ENCODE results near the gene REPS1. TPM values are rescaled to one million over a fixed set of nuclear protein-coding genes. Genes with fewer than 3 reads are reported as not detected.

The REPS1 gene
- total and polyA plus RNA-seq, 2 donors (not counting 1 experiment from before 2014, with no cell fraction given): 38.1 to 57.1 TPM

DNA sequence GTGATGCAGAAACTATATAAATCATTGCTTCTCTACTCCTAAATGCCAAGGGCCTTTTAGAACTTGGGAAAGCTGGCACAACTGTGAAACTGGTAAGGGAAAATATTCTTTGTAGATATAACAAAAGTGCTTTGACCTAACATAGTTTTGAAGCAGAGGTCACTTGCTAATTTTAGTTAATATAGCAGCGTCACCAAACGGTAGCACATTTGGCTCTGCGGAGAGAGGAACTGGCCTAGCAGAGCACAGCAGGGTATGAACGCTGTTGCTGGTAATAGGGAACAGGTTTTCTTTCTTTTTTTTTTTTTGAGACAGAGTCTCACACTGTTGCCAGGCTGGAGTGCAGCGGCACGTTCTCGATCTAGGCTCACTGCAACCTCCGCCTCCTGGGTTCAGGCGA lies 124.7 kb downstream of the REPS1 start:
- Histone ChIP-seq H3K4me2 (replicated peaks; ENCODE audit: low read depth, low read length, poor library complexity, severe bottlenecking) (no peak overlapping the region), H3K4me1 (ENCODE audit: control insufficient read depth in 2 of 2, insufficient read depth in 2 of 2, low read length in 2 of 2) (no peaks in the 10 kb centered on the region), H2AFZ (ENCODE audit: insufficient read depth, low read depth, low read length, poor library complexity, severe bottlenecking) (no peak overlapping the region), H3K36me3 (replicated peaks in 1 of 2; ENCODE audit: control extremely low read depth in 1 of 2, control insufficient read depth in 1 of 2, extremely low read depth in 1 of 2, insufficient read depth in 2 of 2, low read length in 1 of 2) (no peaks in the 10 kb centered on the region), H3K27me3 (replicated peaks in 1 of 4; ENCODE audit: control extremely low read depth in 1 of 4, control insufficient read depth in 3 of 4, insufficient read depth in 4 of 4, low read length in 3 of 4) (no peaks in the 10 kb centered on the region), H4K20me1 (ENCODE audit: control insufficient read depth, insufficient read depth, low read length, poor library complexity, severe bottlenecking) (no peaks in the 10 kb centered on the region), H3K27ac (ENCODE audit: low read length in 2 of 2) (no peak overlapping the region), H3K9me3 (ENCODE audit: control extremely low read depth in 1 of 3, control insufficient read depth in 2 of 3, insufficient read depth in 1 of 3, low read length in 2 of 3) (no peaks in the 10 kb centered on the region), H3K9ac (ENCODE audit: low read length) (no peak overlapping the region), H3K79me2 (ENCODE audit: control insufficient read depth, insufficient read depth, low read length) (no peaks in the 10 kb centered on the region), H3K4me3 (ENCODE audit: control extremely low read depth in 1 of 5, extremely low read depth in 1 of 5, insufficient read depth in 1 of 5, low read depth in 2 of 5, low read length in 4 of 5) (no peak overlapping the region)
- no peak overlapping the region for H3K27ac Mint-ChIP-seq
- peaks cover 15% of the 10 kb centered on the region for H3K27me3 Mint-ChIP-seq
- no peak for TF ChIP-seq EZH2 (IDR thresholded peaks at IDR 0.05; ENCODE audit: borderline replicate concordance, insufficient read depth, low read depth, low read length, poor library complexity, severe bottlenecking)
- TF ChIP-seq, protein P1, sequence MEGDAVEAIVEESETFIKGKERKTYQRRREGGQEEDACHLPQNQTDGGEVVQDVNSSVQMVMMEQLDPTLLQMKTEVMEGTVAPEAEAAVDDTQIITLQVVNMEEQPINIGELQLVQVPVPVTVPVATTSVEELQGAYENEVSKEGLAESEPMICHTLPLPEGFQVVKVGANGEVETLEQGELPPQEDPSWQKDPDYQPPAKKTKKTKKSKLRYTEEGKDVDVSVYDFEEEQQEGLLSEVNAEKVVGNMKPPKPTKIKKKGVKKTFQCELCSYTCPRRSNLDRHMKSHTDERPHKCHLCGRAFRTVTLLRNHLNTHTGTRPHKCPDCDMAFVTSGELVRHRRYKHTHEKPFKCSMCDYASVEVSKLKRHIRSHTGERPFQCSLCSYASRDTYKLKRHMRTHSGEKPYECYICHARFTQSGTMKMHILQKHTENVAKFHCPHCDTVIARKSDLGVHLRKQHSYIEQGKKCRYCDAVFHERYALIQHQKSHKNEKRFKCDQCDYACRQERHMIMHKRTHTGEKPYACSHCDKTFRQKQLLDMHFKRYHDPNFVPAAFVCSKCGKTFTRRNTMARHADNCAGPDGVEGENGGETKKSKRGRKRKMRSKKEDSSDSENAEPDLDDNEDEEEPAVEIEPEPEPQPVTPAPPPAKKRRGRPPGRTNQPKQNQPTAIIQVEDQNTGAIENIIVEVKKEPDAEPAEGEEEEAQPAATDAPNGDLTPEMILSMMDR (IDR thresholded peaks at IDR 0.05): no peak
- DNase-seq: no peak
- intact Hi-C loops (cut with micrococcal nuclease): no loop called here
- 77% methylated on average over 9 of the region's 9 CpGs for WGBS (ENCODE audit: insufficient coverage)
- ATAC-seq (ENCODE audit: low read depth): no peak
- H3K9me3 Mint-ChIP-seq (ENCODE audit: insufficient read depth): no peaks in the 10 kb centered on the region
- no peak overlapping the region for H3K4me3 Mint-ChIP-seq
- ChIA-PET CTCF (no interaction called here), POLR2A (no interaction called here)
- H3K4me1 Mint-ChIP-seq: peaks cover 3% of the 10 kb centered on the region

DNA sequence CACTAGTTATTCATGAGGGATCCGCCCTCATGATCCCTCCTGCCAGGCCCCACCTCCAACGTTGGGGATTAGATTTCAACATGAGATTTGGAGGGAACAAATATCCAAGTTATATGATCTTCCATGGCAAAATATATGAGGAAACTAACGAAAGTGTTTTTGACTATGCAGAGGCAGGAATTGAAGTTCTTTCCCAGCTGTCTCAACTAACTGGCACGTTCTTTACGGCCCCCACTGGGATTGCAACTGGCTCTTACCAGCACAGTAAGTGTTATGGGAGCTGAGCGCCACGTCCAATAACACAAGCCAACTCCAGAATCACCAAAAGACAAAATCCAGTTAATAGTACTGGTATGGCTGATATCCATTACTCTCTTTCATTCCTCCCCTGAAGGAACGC lies 125.6 kb downstream of the REPS1 start:
- Histone ChIP-seq H3K9ac (ENCODE audit: low read length) (no peak overlapping the region), H3K79me2 (ENCODE audit: control insufficient read depth, insufficient read depth, low read length) (no peaks in the 10 kb centered on the region), H4K20me1 (ENCODE audit: control insufficient read depth, insufficient read depth, low read length, poor library complexity, severe bottlenecking) (no peaks in the 10 kb centered on the region), H3K4me3 (ENCODE audit: control extremely low read depth in 1 of 5, extremely low read depth in 1 of 5, insufficient read depth in 1 of 5, low read depth in 2 of 5, low read length in 4 of 5) (no peak overlapping the region), H3K4me2 (replicated peaks; ENCODE audit: low read depth, low read length, poor library complexity, severe bottlenecking) (no peak overlapping the region), H3K9me3 (ENCODE audit: control extremely low read depth in 1 of 3, control insufficient read depth in 2 of 3, insufficient read depth in 1 of 3, low read length in 2 of 3) (no peaks in the 10 kb centered on the region), H3K27me3 (replicated peaks in 1 of 4; ENCODE audit: control extremely low read depth in 1 of 4, control insufficient read depth in 3 of 4, insufficient read depth in 4 of 4, low read length in 3 of 4) (no peaks in the 10 kb centered on the region), H3K36me3 (replicated peaks in 1 of 2; ENCODE audit: control extremely low read depth in 1 of 2, control insufficient read depth in 1 of 2, extremely low read depth in 1 of 2, insufficient read depth in 2 of 2, low read length in 1 of 2) (no peaks in the 10 kb centered on the region), H2AFZ (ENCODE audit: insufficient read depth, low read depth, low read length, poor library complexity, severe bottlenecking) (no peak overlapping the region), H3K4me1 (ENCODE audit: control insufficient read depth in 2 of 2, insufficient read depth in 2 of 2, low read length in 2 of 2) (no peaks in the 10 kb centered on the region), H3K27ac (ENCODE audit: low read length in 2 of 2) (no peak overlapping the region)
- H3K9me3 Mint-ChIP-seq (ENCODE audit: insufficient read depth): no peaks in the 10 kb centered on the region
- H3K4me1 Mint-ChIP-seq: peaks cover 3% of the 10 kb centered on the region
- DNase-seq (no peak), ATAC-seq (ENCODE audit: low read depth) (no peak)
- H3K4me3 Mint-ChIP-seq: no peak overlapping the region
- no peak overlapping the region for H3K27ac Mint-ChIP-seq
- CTCF ChIA-PET: no interaction called here
- POLR2A ChIA-PET: no interaction called here
- WGBS (ENCODE audit: insufficient coverage): 83% methylated on average over 1 of the region's 8 CpGs
- H3K27me3 Mint-ChIP-seq: peaks cover 15% of the 10 kb centered on the region
- TF ChIP-seq, protein P1 (IDR thresholded peaks at IDR 0.05): no peak
- TF ChIP-seq EZH2 (IDR thresholded peaks at IDR 0.05; ENCODE audit: borderline replicate concordance, insufficient read depth, low read depth, low read length, poor library complexity, severe bottlenecking): no peak
- intact Hi-C loops (cut with micrococcal nuclease): no loop called here
